ENCODE data around the gene STH.

DNA sequence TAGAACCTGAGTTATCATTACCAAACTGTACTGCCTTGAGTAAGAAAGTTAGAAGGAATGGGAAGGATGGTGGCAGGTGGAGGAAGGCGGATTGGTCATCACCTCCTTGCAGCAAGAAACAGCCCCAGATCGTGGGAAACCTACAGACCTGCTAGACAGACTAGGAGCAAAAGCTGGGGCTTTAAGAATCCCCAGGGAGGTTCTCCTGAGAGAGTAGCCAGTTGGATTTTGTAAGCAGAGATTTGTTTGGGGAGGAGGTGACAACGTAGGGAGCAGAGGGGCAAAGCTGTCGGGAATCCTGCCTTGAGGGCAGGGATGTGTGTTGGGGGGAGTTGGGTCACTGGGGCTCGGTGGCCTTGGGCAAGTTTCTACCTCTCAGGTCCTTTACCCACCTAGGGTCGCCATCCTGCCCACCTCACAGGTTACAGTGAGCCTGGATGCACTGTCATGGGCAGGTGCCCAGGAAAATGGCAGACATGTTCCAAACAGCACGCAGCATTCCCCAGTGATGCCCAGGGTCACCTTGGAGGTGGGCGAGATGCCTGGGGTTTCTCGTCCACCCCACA lies 49.2 kb upstream of the STH start:
- TF ChIP-seq CTCF (IDR thresholded peaks at IDR 0.05; ENCODE audit: low read depth, low read length, poor library complexity, severe bottlenecking) (no peak), EZH2phosphoT487 (IDR thresholded peaks at IDR 0.05; ENCODE audit: borderline replicate concordance, low read length) (no peak)
